ENCODE data around the gene ANK3.

Gene ANK3

GRCh38 chr10:60424971-60425370, 35.3 kb upstream of the ANK3 start (continued):
- TF ChIP-seq, protein P1, sequence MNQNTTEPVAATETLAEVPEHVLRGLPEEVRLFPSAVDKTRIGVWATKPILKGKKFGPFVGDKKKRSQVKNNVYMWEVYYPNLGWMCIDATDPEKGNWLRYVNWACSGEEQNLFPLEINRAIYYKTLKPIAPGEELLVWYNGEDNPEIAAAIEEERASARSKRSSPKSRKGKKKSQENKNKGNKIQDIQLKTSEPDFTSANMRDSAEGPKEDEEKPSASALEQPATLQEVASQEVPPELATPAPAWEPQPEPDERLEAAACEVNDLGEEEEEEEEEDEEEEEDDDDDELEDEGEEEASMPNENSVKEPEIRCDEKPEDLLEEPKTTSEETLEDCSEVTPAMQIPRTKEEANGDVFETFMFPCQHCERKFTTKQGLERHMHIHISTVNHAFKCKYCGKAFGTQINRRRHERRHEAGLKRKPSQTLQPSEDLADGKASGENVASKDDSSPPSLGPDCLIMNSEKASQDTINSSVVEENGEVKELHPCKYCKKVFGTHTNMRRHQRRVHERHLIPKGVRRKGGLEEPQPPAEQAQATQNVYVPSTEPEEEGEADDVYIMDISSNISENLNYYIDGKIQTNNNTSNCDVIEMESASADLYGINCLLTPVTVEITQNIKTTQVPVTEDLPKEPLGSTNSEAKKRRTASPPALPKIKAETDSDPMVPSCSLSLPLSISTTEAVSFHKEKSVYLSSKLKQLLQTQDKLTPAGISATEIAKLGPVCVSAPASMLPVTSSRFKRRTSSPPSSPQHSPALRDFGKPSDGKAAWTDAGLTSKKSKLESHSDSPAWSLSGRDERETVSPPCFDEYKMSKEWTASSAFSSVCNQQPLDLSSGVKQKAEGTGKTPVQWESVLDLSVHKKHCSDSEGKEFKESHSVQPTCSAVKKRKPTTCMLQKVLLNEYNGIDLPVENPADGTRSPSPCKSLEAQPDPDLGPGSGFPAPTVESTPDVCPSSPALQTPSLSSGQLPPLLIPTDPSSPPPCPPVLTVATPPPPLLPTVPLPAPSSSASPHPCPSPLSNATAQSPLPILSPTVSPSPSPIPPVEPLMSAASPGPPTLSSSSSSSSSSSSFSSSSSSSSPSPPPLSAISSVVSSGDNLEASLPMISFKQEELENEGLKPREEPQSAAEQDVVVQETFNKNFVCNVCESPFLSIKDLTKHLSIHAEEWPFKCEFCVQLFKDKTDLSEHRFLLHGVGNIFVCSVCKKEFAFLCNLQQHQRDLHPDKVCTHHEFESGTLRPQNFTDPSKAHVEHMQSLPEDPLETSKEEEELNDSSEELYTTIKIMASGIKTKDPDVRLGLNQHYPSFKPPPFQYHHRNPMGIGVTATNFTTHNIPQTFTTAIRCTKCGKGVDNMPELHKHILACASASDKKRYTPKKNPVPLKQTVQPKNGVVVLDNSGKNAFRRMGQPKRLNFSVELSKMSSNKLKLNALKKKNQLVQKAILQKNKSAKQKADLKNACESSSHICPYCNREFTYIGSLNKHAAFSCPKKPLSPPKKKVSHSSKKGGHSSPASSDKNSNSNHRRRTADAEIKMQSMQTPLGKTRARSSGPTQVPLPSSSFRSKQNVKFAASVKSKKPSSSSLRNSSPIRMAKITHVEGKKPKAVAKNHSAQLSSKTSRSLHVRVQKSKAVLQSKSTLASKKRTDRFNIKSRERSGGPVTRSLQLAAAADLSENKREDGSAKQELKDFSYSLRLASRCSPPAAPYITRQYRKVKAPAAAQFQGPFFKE (tag by site-specific recombination; IDR thresholded peaks at IDR 0.05; ENCODE audit: borderline replicate concordance) = no peak
- TF ChIP-seq BCL11B (tag by site-specific recombination; IDR thresholded peaks at IDR 0.05; ENCODE audit: low read depth) (no peak), ZNF221 (tag by site-specific recombination; IDR thresholded peaks at IDR 0.05; ENCODE audit: borderline replicate concordance) (no peak), ZNF664 (tag by site-specific recombination; IDR thresholded peaks at IDR 0.05) (no peak)
- TF ChIP-seq, protein P2, sequence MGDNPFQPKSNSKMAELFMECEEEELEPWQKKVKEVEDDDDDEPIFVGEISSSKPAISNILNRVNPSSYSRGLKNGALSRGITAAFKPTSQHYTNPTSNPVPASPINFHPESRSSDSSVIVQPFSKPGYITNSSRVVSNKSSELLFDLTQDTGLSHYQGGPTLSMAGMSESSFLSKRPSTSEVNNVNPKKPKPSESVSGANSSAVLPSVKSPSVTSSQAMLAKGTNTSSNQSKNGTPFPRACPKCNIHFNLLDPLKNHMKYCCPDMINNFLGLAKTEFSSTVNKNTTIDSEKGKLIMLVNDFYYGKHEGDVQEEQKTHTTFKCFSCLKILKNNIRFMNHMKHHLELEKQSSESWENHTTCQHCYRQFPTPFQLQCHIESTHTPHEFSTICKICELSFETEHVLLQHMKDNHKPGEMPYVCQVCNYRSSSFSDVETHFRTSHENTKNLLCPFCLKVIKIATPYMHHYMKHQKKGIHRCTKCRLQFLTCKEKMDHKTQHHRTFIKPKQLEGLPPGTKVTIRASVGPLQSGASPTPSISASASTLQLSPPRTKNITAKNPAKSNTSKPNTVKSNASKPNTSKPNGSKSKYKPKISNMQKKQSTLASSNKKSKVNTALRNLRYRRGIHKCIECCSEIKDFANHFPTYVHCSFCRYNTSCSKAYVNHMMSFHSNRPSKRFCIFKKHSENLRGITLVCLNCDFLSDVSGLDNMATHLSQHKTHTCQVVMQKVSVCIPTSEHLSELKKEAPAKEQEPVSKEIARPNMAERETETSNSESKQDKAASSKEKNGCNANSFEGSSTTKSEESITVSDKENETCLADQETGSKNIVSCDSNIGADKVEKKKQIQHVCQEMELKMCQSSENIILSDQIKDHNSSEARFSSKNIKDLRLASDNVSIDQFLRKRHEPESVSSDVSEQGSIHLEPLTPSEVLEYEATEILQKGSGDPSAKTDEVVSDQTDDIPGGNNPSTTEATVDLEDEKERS (tag by site-specific recombination; IDR thresholded peaks at IDR 0.05) = no peak
- TF ChIP-seq, protein P3, sequence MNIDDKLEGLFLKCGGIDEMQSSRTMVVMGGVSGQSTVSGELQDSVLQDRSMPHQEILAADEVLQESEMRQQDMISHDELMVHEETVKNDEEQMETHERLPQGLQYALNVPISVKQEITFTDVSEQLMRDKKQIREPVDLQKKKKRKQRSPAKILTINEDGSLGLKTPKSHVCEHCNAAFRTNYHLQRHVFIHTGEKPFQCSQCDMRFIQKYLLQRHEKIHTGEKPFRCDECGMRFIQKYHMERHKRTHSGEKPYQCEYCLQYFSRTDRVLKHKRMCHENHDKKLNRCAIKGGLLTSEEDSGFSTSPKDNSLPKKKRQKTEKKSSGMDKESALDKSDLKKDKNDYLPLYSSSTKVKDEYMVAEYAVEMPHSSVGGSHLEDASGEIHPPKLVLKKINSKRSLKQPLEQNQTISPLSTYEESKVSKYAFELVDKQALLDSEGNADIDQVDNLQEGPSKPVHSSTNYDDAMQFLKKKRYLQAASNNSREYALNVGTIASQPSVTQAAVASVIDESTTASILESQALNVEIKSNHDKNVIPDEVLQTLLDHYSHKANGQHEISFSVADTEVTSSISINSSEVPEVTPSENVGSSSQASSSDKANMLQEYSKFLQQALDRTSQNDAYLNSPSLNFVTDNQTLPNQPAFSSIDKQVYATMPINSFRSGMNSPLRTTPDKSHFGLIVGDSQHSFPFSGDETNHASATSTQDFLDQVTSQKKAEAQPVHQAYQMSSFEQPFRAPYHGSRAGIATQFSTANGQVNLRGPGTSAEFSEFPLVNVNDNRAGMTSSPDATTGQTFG (tag by site-specific recombination; IDR thresholded peaks at IDR 0.05; ENCODE audit: borderline replicate concordance) = no peak

DNA sequence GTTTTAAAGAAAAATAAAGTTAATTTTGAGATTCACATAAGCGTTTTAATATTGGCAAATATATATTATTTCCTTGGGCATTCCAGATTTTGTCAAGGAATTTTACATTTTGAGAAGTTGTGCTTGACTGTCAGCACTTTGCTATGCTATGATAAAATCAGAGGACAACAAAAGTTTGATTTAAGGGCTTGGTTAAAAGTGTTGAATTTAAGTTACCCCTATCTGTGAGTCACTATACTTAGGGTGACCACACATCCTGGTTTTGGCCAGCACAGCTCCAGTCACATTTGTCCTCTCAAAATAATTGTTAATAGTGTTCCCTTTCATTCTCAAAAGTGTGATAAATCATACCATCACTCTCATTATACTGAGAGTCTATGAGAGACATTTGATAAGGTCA, 34.2 kb upstream of the ANK3 start:
- H3K4me3 ChIP-seq (ENCODE audit: low read depth, low read length) = no peak overlapping the region
- ChIA-PET POLR2A (no interaction called here), CTCF (no interaction called here)
- H3K27ac ChIP-seq (ENCODE audit: extremely low read depth, low read depth, low read length) = no peak overlapping the region
- H3K4me1 ChIP-seq (ENCODE audit: control insufficient read depth, insufficient read depth, low read length) = no peaks in the 10 kb centered on the region
- H3K36me3 ChIP-seq (ENCODE audit: control insufficient read depth in 2 of 2, insufficient read depth in 1 of 2, low read length in 2 of 2) = no peaks in the 10 kb centered on the region
- no peak for TF ChIP-seq KLF16 (tag by site-specific recombination; IDR thresholded peaks at IDR 0.05)
- no peak for TF ChIP-seq ZNF549 (tag by site-specific recombination; IDR thresholded peaks at IDR 0.05)
- TF ChIP-seq ZNF548 (tag by site-specific recombination; IDR thresholded peaks at IDR 0.05) = no peak
- TF ChIP-seq KLF8 (tag by site-specific recombination; IDR thresholded peaks at IDR 0.05) = no peak
- TF ChIP-seq ZNF529 (tag by site-specific recombination; IDR thresholded peaks at IDR 0.05; ENCODE audit: insufficient replicate concordance) = no peak
- TF ChIP-seq ZNF274 (IDR thresholded peaks at IDR 0.05; ENCODE audit: low read length) = no peak
- TF ChIP-seq ZNF274 (tag by site-specific recombination; IDR thresholded peaks at IDR 0.05; ENCODE audit: borderline replicate concordance) = no peak
- TF ChIP-seq ZNF391 (tag by site-specific recombination; IDR thresholded peaks at IDR 0.05; ENCODE audit: borderline replicate concordance, low read depth) = no peak
- no peak for TF ChIP-seq PRDM1 (tag by site-specific recombination; IDR thresholded peaks at IDR 0.05)
- no peak for TF ChIP-seq ZFP41 (tag by site-specific recombination; IDR thresholded peaks at IDR 0.05; ENCODE audit: borderline replicate concordance)
- TF ChIP-seq ZNF843 (tag by site-specific recombination; IDR thresholded peaks at IDR 0.05) = no peak
- no peak for TF ChIP-seq ZNF221 (tag by site-specific recombination; IDR thresholded peaks at IDR 0.05; ENCODE audit: borderline replicate concordance)
- TF ChIP-seq, protein P4, sequence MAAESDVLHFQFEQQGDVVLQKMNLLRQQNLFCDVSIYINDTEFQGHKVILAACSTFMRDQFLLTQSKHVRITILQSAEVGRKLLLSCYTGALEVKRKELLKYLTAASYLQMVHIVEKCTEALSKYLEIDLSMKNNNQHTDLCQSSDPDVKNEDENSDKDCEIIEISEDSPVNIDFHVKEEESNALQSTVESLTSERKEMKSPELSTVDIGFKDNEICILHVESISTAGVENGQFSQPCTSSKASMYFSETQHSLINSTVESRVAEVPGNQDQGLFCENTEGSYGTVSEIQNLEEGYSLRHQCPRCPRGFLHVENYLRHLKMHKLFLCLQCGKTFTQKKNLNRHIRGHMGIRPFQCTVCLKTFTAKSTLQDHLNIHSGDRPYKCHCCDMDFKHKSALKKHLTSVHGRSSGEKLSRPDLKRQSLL (tag by site-specific recombination; IDR thresholded peaks at IDR 0.05) = no peak
- TF ChIP-seq ZNF211 (tag by site-specific recombination; IDR thresholded peaks at IDR 0.05; ENCODE audit: low read depth) = no peak
- TF ChIP-seq ZNF174 (tag by site-specific recombination; IDR thresholded peaks at IDR 0.05) = no peak
- no peak for TF ChIP-seq ZNF791 (tag by site-specific recombination; IDR thresholded peaks at IDR 0.05)
- TF ChIP-seq ZNF510 (tag by site-specific recombination; IDR thresholded peaks at IDR 0.05; ENCODE audit: insufficient replicate concordance) = no peak
- H3K9me3 ChIP-seq (ENCODE audit: control insufficient read depth, insufficient read depth, low read depth, low read length) = no peaks in the 10 kb centered on the region
